Glutamatergic neuron (in vitro differentiated cells): Measurements from ENCODE around the gene HSD17B12. TPM values are rescaled to one million over a fixed set of nuclear protein-coding genes. Genes with fewer than 3 reads are reported as not detected.

Experiments
- DNase-seq: peaks from one replicate; pipeline ENCODE4 v3.0.0; 2022
- H3K27ac Mint-ChIP-seq: one replicate; pipeline ENCODE4 v1.8.0; 2020; ENCODE audit warnings: mild to moderate bottlenecking, mixed read lengths, inconsistent platforms; ENCODE audit not compliant: unreplicated experiment
- H3K27me3 Mint-ChIP-seq: one replicate; pipeline ENCODE4 v1.8.0; 2020; ENCODE audit warnings: mild to moderate bottlenecking, moderate library complexity, mixed read lengths, inconsistent platforms; ENCODE audit not compliant: unreplicated experiment
- H3K36me3 Mint-ChIP-seq: one replicate; pipeline ENCODE4 v1.8.0; 2020; ENCODE audit warnings: mild to moderate bottlenecking, mixed read lengths, inconsistent platforms; ENCODE audit not compliant: unreplicated experiment
- H3K4me1 Mint-ChIP-seq: one replicate; pipeline ENCODE4 v1.8.0; 2020; ENCODE audit warnings: mild to moderate bottlenecking, low read depth, mixed read lengths, inconsistent platforms; ENCODE audit not compliant: unreplicated experiment
- H3K4me3 Mint-ChIP-seq: one replicate; pipeline ENCODE4 v1.8.0; 2020; ENCODE audit warnings: mild to moderate bottlenecking, mixed read lengths, inconsistent platforms; ENCODE audit not compliant: unreplicated experiment
- H3K9me3 Mint-ChIP-seq: one replicate; pipeline ENCODE4 v1.8.0; 2020; ENCODE audit warnings: mild to moderate bottlenecking, moderate library complexity, mixed read lengths, inconsistent platforms; ENCODE audit not compliant: unreplicated experiment
- total RNA-seq: library from RNA; stranded (reverse); fragmentation: NEBNext Ultra II Directional; extraction: Animal tissue kit (Norgen Biotek cat#: 25700); gene quantifications from one replicate; pipeline ENCODE4 v1.2.1, GENCODE V29; 2021; ENCODE audit not compliant: unreplicated experiment
- TF ChIP-seq, protein P1 (sequence below): fragments of 200-600 bp; sonication (generic); IDR thresholded peaks from one replicate; pipeline ENCODE4 v1.5.0; 2021; ENCODE audit not compliant: partially characterized antibody, unreplicated experiment

HSD17B12 gene
- total RNA-seq, 1 donor from 2014 or later: 140 TPM

GRCh38 chr11:43687120-43687791 is 6.7 kb downstream of the HSD17B12 start:
- Mint-ChIP-seq H3K27ac (no peak overlapping the region), H3K9me3 (peaks cover 2% of the 10 kb centered on the region), H3K36me3 (no peaks in the 10 kb centered on the region), H3K4me1 (peaks cover 22% of the 10 kb centered on the region), H3K4me3 (peak overlapping the region; percentile 6), H3K27me3 (no peaks in the 10 kb centered on the region)
- DNase-seq: no peak
- TF ChIP-seq, protein P1, sequence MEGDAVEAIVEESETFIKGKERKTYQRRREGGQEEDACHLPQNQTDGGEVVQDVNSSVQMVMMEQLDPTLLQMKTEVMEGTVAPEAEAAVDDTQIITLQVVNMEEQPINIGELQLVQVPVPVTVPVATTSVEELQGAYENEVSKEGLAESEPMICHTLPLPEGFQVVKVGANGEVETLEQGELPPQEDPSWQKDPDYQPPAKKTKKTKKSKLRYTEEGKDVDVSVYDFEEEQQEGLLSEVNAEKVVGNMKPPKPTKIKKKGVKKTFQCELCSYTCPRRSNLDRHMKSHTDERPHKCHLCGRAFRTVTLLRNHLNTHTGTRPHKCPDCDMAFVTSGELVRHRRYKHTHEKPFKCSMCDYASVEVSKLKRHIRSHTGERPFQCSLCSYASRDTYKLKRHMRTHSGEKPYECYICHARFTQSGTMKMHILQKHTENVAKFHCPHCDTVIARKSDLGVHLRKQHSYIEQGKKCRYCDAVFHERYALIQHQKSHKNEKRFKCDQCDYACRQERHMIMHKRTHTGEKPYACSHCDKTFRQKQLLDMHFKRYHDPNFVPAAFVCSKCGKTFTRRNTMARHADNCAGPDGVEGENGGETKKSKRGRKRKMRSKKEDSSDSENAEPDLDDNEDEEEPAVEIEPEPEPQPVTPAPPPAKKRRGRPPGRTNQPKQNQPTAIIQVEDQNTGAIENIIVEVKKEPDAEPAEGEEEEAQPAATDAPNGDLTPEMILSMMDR: no peak

DNA sequence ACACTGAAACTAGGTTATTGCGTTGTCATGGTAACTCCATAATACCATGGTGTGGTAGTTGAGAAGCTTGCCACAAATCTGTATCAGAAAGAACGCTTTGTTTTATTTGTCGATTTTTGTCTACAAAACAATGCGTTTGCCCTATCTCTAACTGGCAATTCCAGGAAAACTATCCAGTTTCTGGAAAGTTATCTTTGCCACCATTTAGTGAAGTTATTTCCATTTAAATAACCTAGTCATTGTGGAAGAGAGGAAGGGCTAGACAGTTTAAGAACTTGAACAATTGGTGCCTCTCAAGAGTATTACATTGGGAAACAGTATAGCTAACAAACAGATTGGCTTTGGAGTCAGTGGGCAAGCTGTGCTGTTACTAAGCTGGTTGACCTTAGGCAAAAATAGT is 7.9 kb downstream of the HSD17B12 start:
- peaks cover 21% of the 10 kb centered on the region for H3K4me1 Mint-ChIP-seq
- no peaks in the 10 kb centered on the region for H3K36me3 Mint-ChIP-seq
- H3K9me3 Mint-ChIP-seq: peaks cover 2% of the 10 kb centered on the region
- no peaks in the 10 kb centered on the region for H3K27me3 Mint-ChIP-seq
- no peak overlapping the region for H3K27ac Mint-ChIP-seq
- no peak overlapping the region for H3K4me3 Mint-ChIP-seq
- no peak for DNase-seq
- TF ChIP-seq, protein P1: no peak

- no peak for DNase-seq
- Mint-ChIP-seq H3K4me1 (peaks cover 18% of the 10 kb centered on the region), H3K9me3 (peaks cover 2% of the 10 kb centered on the region), H3K4me3 (no peak overlapping the region), H3K36me3 (no peaks in the 10 kb centered on the region), H3K27me3 (no peaks in the 10 kb centered on the region), H3K27ac (no peak overlapping the region)
- TF ChIP-seq, protein P1: no peak
These were observed 8.6 kb downstream of the HSD17B12 start for GRCh38 chr11:43689167-43689566.

DNA sequence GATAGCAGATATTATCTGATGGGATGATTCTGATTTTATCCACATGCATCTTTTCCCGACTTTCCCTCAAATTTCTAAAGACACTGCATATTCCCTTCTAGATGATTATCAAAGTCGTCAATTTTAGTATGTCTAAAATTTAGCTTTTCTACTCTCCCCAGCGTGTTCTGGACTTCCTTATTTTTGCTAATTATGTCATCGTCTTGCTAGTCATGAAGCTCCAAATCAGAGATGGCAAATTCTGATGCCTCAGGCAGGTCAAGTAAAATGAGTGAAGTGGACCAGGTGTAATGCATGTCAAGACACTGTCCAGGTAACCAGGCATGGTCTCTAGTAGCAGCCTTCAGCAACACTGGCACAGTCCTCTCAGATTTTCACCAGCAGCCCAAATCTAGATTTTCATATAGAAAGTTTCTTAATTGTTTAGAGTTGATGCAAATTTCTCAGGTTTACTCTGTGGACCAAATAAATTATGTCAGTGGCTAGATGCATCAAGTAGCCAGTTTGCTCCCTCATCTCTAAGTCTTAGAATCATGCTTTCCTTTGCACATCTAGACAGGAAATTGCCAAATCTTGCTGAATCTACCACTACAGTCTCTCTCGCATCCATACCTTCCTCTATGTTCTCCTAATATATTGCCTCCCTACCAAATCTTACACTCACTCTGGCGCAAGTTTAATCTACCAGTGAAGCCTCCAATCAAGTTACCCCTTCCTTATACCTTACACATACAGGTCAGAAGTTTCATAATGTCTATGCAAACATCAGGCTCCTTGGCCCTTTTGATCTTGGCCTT is 10.6 kb downstream of the HSD17B12 start:
- Mint-ChIP-seq H3K36me3 (no peaks in the 10 kb centered on the region), H3K4me3 (no peak overlapping the region), H3K27ac (no peak overlapping the region), H3K9me3 (peaks cover 2% of the 10 kb centered on the region), H3K4me1 (peaks cover 8% of the 10 kb centered on the region), H3K27me3 (no peaks in the 10 kb centered on the region)
- TF ChIP-seq, protein P1: no peak
- no peak for DNase-seq

GRCh38 chr11:43691806-43692205 is 11.3 kb downstream of the HSD17B12 start:
- H3K27me3 Mint-ChIP-seq: peaks cover 1% of the 10 kb centered on the region
- peaks cover 2% of the 10 kb centered on the region for H3K9me3 Mint-ChIP-seq
- no peaks in the 10 kb centered on the region for H3K36me3 Mint-ChIP-seq
- no peak for DNase-seq
- TF ChIP-seq, protein P1: no peak
- no peak overlapping the region for H3K27ac Mint-ChIP-seq
- no peak overlapping the region for H3K4me3 Mint-ChIP-seq
- H3K4me1 Mint-ChIP-seq: peaks cover 7% of the 10 kb centered on the region
